GM12892 (cell line): Measurements from ENCODE around the gene LRRFIP1.

ENCODE experiments used
- POLR2A ChIP-seq: IDR thresholded peaks from 2 replicates; pipeline ENCODE4 v1.6.1; 2011; ENCODE audit warnings: low read depth, low read length, control low read depth
- TAF1 ChIP-seq: IDR thresholded peaks from 2 replicates; pipeline ENCODE4 v1.6.1; 2011; ENCODE audit warnings: low read depth, mild to moderate bottlenecking, control low read depth, low read length, borderline replicate concordance

DNA sequence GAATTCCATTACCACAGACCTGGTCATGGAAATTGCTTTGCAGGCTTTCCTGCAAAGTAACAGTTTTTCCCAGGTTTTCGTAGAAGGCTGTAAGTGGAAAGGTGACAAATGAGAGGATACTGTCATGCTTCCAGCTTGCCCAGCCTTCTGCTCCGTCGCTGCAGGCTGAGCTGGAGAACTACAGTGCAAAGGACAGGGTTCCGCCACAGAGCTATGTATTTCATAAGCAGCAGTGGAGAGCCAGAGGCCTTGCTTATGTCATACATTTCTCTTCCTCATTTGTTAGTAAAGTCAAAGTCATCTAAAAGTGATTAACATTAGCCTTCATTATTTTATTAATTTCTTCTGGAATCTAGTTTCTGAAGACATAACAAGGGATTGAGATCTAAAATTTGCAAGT is 98.3 kb downstream of the LRRFIP1 start:
- TF ChIP-seq POLR2A: no peak
- TF ChIP-seq TAF1: no peak
